HCEC 1CT (cell line): ENCODE measurements around the gene DAPK2.

Source experiments
- DNase-seq: peaks from one replicate; pipeline ENCODE4 v3.0.0-alpha.2; 2017

The DAPK2 gene

DNA sequence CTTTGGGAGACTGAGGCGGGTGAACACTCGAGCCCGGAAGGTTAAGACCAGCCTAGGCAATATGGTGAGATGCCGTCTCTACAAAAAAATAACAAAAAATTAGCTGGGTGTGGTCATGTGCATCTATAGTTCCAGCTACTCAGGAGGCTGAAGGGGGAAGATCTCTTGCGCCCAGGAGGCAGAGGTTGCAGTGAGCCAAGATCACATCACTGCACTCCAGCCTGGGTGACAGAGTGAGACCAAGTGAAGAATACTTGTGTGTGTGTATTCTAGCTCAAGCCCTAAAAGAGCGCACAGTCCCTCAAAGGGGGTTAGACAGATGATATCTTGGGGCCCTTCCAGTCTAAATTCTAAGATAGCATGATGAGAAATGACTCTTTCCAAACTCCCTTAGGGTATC, 23.7 kb downstream of the DAPK2 start:
- DNase-seq, result no peak

DNA sequence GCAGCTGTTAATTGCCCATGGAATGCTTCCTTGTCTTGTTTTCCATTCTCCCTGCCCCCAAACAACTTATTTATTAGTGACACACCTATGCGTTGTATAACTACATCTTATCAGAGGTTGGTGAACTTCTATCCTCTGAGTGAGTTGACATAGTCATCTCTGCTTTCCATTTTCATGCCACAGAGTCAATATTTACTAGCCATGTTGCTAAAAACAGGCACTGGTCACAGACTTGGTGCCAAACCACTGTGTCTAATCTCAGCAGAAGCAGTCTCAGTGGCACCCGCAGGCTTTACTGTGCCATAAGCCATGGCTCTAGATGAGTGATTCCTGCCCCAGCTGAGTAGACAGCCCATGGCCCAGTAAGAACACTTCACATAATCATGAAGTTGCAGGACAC, 26.5 kb downstream of the DAPK2 start:
- DNase-seq, result no peak

DNA sequence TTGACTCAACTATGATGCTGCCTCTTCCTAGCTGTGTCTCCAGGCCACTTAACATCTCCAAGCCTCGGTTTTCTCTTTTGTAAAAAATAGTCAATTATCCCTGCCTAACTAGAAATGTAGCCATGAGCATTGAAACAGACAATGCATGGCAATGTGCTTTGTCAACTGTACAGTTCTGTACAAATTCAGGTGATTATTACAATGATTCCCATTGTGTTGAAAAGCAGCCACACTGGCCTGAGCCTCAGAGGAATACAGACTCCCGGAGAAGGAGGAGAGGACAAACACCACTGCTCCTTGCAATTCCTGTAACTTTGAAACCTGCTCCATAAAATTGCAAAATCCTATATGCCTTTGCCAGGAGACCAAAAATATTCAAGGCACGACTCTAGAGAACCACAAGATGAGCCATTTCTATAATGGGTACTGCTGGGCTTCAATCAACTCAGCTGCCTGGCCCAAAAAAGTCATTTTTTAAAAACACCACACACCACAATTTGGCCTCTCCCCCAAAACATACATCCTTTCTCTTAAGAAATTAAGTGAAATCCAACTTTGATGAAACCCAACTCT, 28.6 kb downstream of the DAPK2 start:
- DNase-seq, result no peak

DNA sequence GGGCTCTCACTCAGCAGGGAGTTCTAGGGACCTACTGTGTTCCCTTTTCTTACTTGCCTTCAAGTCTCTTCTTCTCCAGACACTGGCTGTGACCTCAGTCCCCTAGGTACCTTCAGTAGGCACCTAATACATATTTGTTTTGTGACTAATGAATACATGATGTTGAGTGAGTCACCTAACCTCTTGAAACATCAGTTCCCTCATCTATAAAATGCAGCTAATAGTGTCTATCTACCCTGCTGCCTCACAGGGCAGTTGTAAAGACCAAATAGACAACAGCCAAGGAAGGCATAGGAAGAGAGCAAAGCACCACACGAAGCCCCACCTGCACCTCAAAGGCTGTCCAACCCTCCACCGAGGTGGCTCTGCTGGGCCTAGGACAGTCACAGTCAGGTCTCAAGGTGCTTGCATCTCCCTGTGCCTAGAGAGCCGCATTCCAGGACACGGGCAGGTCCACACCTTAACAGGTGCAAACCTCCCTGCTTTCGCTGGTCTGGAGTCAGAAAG, 29.1 kb downstream of the DAPK2 start:
- DNase-seq, result peak; percentile 56

DNA sequence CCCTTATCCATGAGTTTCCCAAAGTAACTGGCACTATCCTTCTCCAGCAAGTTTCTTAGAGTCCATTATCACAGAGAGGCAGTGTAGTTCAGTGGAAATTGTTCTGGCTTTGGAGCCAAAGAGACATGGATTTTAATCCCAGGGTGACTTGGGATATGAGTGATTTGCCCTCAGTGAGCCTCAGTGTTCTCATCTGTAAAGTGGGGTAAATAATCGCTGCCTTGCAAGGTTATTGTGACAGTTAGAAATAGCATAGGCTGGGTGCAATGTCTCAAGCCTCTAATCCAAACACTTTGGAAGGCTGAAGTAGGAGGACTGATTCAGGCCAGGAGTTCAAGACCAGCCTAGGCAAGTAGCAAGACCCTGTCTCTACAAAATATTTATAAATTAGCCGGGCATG, 30.0 kb downstream of the DAPK2 start:
- DNase-seq, result no peak

DNA sequence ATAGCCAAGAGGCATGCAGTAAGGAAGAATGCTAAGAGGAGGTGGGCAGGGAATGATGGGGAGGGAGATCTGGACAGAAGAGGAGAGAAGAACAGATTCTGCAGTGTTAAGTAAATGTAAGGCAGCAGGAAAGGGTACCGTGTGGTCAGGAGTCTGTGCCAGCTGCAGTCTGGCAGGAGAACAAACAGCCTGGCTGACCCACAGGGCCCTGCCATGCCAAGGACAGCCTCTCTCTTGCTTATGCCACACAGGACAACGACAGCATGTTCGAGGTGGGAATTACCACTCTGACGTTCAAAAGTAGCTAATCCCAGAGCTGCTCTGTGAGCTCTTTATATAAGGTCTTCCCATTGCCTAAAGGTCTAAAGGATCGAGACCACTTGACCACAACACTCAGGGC, 31.3 kb downstream of the DAPK2 start:
- DNase-seq, result no peak

DNA sequence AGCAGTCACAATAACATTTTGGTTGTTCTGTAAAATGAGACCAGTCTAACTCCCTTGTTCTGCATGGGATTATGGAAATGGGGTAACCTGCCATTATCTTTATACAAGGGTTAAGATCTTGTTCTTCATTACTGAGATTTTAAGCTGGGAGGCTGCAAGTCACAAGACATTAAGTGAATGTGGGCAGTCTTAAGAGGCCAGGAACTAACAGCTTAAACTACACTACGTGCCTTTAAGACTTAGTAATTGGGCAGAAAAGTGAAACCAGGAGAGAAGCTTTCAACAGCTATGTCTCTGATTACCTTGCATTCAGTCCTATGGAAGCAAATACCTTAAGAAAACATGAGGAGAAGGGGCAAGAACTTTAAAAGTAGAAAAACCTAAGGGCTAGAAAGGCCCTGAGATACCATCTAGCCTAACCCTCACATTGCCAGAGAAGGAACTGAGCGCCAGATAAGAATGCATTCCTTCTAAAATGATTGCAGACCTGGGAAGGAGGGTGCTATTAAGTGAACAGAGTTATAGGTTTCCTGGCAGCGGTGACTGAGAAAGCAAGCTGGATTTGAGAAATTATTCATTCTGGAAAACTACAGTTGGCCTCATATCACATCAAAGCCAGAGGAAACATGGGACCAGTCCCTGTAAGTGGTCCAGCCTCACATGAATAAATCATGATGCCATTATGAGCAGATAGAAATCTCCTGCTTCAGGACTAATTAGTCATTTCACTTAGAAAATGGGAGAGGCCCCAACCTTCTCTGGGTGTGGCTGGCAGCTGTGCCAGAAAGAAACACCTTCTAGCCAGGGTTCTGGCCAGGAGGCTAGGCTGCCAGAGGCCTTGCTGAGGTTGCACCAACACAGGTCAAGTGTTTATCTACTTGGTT, 32.9 kb downstream of the DAPK2 start:
- DNase-seq, result no peak

DNA sequence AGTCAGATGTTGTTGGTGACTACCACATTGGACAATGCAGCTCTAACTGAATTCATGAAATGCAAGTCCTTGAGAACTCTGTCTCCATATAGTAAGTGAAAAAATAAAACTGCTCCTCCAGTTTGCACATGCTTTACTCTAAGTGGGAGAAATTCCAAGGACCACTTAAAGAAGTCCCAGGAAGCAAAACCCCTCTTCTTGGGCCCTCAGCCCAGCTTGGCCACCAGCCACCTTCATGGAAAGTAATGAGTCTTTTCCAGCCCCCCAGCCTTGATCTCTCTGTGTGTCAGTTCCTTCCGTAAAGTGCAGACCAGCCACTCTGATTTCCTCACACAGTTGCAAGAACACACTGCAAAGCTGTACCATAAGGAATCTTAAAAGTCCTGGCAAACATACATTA, 34.5 kb downstream of the DAPK2 start:
- DNase-seq, result no peak

DNA sequence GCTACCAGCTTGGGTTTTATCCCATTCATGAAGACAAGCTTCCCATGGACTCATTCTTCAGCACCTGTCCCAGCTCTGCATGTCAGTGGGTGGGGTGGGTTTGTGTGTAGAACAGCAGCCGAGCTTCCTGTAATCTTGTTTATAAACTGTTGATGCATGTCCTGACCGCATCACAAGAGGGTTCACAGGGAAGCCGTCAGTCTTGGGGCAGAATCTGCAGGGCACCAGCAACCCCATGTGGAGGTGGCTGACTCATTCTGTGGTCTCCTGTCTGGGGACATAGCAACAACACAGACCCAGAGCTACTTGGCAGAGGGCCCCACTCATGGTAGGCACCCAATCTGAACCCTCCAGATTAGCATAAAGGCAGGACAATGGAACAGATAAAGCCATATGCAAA, 35.6 kb downstream of the DAPK2 start:
- DNase-seq, result peak; percentile 60

DNA sequence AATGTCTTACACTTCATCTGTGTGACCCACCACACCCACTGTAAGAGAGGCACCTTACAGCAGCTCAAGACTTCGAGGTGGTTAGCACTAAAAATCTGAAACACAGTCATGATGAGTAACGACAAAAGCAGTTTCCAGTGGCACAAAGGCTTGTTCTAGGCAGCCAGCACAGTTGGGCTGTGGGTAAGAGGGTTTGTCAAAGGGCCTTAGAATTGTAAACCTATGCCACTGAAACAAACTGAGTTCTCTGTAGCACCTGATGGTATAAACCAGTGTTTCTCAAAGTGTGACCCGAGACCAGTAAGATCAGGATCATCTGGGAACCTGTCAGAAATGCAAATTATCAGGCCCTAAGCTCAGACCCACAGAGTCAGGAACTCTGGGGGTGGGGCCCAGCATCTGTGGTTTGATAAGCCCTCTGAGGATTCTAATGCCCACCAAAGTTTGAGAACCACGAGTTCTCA, 36.5 kb downstream of the DAPK2 start:
- peak; percentile 43 for DNase-seq

DNA sequence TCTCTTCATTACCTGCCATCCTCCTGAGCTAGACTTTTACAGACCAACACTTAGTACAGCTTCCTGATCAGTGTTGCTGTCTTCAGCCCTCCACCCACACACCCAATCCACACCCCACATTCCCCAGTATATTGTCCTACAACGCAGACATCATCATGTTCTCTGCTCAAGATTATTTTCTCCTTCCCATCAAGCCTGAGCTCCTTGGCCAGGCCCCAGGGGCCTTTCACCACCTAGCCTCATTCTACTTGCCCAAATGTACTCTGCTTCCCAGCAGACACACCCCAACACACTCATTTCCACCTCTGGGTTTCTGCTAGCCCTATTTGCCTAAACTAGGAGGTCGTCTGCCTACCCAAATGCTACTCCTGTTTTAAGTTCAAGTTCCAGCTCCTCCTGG, 37.0 kb downstream of the DAPK2 start:
- DNase-seq, result no peak

DNA sequence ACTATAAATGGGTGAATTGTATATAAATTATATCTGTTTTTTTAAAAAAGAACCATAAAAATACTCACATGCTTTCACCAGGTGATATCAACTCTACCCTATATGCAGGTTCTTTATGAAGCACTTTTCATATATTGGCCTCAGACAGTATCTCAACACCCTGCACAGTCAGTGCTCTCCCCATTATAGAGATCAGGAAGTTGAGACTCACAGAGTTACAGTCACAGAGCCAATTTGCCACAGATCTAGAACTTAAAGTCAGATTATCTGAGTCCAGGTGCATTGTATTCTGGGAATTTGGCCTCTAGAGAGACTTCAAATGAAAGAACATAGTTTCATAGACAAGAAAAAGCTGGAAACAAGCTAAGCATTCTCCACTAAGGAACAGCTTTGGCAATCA, 38.1 kb downstream of the DAPK2 start:
- DNase-seq, result no peak

DNA sequence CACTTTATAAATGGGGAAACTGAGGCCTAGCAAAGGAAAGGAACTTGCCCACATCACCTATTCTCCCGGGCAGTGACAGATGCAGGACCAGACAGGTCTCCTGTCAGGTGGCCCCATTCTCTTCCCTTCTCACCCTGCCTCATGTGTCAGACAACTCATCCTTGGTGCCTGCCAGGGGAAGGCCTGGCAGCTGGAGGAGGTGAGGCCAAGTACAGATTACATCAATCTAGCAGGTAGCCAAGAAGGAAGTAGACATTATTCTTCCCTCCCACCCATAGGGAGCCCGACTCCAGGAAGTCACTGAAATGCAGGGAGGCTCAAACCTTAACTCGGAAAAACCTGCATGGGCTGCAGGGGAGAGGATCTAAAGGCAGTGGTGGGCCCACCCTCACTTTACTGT, 39.6 kb downstream of the DAPK2 start:
- DNase-seq, result no peak

DNA sequence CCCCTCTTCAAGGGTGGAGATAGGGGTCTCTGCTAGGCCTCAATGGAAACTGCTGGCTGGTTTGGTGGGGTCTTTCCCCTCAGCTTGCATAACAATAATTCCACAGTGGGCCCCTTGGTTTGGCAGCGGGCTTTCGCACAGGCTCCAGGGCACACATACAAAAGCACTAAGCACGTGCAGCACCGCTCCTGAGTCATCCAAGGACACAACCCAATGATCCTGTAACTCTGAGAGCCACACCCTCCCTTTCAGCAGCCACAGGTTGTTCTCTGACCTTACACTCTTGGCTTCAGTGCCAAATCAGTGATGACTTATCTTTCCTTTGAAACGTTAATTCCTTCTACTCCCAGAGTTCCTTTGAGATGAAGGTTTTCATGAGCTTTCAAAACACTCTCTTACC, 41.7 kb downstream of the DAPK2 start:
- DNase-seq, result no peak

DNA sequence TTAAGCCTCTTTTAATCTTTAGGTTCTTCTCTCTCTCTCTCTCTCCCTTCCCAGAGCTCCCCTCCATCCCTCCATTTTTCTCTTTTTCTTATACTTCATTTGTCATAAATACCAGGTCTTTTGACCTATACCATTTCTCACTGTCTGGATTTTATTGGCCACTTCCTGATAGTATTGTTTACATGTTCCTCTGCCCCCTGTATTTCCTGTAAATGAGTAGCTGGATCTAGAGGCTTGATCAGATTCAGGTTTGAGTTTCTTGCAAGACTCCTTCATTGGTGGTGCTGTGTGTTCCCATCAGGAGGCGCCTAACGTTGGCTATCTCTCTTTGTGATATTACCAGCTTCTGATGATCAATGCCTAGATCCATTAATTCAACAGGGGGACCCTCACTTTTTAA, 42.2 kb downstream of the DAPK2 start:
- DNase-seq, result no peak

DNA sequence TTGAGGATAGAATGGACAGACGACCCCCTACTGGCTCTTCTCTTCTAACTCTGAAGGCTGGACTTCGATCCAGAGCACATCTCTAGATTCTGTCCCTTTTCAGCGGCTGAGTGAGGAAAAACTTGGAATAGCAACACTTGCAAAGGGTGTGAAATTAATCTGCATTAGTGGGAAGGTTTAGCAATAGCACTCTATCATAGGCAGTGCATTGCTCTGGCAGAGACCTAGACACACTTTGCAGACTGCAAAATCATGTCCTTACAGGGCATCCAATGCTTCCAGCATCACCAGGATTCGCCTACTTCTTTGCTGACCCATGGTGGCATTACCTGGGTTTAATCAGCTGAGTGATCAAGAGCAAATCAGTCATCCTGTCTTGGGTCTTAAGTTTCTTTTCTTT, 43.1 kb downstream of the DAPK2 start:
- no peak for DNase-seq

DNA sequence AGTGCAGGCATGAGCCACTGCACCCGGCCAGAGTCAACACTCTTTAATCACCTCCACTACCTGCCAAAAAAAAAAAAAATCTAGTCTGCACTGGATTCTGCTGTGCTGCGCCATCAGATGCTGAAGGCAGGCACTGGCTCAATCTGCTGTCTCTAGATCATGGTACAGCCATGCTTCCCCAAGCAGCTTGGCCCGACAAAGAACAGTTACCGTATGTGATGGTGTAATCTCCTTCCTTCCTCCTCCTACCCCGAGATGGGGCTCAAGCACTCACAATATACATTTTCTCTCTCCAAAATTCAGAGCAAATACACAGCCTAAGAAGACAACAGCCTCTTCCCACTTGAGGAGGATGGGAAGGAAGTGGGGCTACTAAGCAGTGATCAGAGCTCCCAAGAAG, 45.1 kb downstream of the DAPK2 start:
- no peak for DNase-seq

DNA sequence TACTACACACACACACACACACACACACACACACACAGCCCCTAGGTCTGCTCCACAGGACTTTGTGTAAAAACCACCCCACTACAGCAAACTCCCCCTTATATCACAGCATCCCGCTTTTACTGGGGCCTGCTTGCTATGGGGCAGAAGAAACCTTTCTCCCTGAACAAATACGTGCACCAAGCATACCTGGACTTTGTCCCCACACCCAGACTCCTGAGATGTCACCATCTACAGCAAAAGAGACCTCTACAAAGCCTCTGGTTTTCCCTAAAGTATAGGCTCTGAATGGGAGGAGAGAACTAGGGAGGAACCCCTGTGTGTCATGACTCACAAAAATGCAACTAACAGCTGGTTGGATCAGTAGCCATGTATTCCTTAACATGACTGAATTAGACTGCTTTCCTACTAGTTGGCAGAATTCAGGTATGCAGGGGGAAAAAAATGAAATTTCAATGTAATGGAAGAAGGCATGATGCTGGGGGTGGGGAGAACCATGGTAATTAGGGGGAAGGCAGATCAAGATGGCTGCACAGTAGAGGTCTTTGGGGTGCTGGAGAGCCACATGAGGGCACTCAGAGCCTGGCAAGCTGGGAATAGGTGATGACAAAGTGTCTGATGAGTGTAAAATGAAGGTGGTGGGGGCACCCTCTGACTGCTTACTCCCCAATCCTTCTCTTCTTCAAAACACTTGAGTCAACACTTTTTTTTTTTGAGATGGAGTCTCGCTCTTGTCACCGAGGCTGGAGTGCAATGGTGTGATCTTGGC, 45.9 kb downstream of the DAPK2 start:
- no peak for DNase-seq

DNA sequence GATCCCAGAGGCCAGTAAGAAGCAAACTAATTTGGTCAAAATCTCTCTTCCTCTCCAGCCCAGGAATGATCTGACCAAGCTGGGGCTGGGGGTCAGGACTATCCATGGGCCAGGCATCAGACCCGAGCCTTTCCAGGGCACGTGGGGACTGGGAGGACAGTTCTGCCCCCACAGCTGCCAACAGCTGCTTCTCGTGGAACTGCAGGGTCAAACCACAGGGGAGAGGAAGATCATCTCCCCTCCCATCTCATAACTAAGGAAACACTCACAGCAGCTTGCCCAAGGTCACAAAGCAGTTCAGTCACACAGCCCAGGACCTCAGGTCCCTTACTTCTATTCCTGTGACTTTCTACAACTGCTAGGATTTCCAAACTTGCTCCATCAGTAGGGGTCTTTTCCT, 47.1 kb downstream of the DAPK2 start:
- peak; percentile 50 for DNase-seq

DNA sequence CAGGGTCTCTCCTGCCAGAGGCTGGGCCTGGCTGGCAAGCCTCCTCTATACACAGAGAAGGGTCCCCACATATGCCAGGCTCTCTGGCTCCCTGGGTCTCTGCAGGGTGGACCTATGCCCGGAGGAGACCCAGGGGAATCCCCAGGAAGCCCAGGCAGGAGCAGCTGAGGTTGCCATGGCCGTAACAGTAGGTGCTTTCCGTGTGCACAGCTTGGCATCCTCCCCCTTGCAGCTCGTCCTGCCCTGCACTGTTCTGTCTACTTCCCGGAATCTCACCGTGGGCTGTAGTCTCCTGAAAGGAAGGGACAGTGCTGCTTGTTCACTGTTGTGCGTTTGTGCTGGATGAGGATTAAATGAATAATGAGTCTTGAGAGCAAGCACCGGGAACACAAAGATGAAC, 47.8 kb downstream of the DAPK2 start:
- DNase-seq, result no peak

DNA sequence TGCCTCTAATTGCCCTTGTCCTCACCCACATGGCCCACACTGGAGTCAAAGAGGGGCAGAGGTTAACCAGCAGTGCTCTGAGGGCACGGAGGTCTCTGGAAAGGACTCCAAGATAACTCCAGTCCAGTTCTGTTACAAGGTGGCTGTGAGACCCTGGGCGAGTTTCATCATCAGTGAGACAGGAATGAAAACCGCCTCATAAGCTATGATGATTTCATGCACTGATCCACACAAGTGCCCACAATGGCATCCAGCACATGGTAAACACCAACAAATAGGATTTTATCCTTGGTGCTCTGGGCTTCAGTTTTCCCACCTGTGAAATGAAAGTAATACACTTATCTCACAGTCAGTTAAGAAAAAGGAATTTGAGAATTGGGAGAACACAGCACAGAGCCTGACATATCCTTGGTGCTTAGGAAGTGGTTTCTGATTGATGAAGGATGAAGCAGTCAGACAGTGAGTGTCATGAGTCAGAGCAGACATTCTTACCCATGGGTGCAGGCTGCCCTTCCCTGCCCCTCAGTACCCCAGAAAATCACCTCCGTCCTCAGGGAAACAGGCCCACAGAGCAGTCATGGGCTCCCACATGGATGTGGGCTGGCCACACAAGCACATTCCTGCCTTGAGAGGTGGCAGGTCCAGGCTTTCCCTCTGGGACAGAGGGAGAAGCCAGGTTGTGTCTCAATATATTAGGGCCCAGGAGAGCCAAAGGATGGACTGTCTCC, 48.4 kb downstream of the DAPK2 start:
- DNase-seq, result peak; percentile 11

DNA sequence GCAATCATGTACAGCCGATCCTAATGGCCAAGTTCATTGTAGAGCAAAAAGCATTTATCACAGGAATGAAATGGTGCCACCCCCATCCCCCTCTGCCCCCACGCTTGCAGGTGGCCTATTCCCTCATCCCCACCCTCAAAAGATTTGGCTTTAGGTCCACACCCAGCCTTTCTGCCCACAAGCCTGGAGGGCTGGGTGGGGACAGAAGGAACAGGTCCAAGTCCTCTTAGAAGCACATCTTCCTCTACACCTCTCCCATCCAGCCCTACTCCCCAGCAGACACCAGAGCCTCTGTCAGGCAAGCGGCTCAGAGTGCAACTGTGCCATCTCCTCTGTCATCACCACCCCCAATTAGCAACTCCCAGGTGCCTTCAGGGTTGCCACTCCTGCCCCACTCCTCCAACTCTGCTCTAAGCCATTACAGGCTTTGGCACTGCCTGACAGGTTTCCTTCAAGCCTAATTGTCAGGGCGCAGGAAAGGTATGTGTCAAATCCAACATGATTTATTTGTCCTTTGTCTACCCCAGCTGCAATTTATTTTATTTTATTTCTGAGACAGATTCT, 49.4 kb downstream of the DAPK2 start:
- DNase-seq, result no peak

DNA sequence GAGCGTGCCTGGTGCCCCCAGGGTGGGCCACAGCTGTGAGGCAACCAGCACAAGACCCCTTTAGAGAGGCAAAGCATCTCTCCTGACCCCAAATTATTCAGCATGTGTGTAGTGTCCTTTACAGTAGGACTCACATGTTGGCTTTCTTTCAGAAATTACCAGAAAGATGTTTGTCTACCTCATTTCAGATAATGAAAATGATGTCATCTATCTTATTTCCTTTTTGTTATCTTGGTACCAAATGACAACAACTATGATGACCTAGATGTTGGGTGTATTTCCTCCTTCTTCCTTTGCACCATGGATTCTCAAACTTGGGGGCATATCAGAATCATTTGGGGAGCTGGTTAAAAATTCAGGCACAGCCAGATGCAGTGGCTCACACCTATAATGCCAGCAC, 50.5 kb downstream of the DAPK2 start:
- no peak for DNase-seq
